ENCODE data around the gene POR.
A peak's percentile ranks its signal among the peaks of the same experiment; 100 is the strongest.

POR gene

GRCh38 chr7:75916685-75917634 lies 2.0 kb downstream of the POR start:
- H3K27me3 Mint-ChIP-seq: no peaks in the 10 kb centered on the region
- H3K9me3 Mint-ChIP-seq: no peaks in the 10 kb centered on the region
- H3K4me3 Mint-ChIP-seq: no peak overlapping the region
- H3K36me3 Mint-ChIP-seq: peaks cover 6% of the 10 kb centered on the region
- H3K4me1 Mint-ChIP-seq: peaks cover 19% of the 10 kb centered on the region
- ATAC-seq (ENCODE audit: low read depth): no peak
- no peak for DNase-seq (ENCODE audit: low spot score in 2 of 2)
- no peak overlapping the region for H3K27ac Mint-ChIP-seq

GRCh38 chr7:75920431-75921161 lies 5.6 kb downstream of the POR start:
- ATAC-seq (ENCODE audit: low read depth) (no peak), DNase-seq (ENCODE audit: low spot score in 2 of 2) (no peak)
- H3K4me1 Mint-ChIP-seq: peaks cover 20% of the 10 kb centered on the region
- no peak overlapping the region for H3K27ac Mint-ChIP-seq
- H3K4me3 Mint-ChIP-seq: no peak overlapping the region
- no peaks in the 10 kb centered on the region for H3K27me3 Mint-ChIP-seq
- no peaks in the 10 kb centered on the region for H3K9me3 Mint-ChIP-seq
- H3K36me3 Mint-ChIP-seq: peaks cover 6% of the 10 kb centered on the region

GRCh38 chr7:75921479-75921878 lies 6.5 kb downstream of the POR start:
- Mint-ChIP-seq H3K4me3 (no peak overlapping the region), H3K4me1 (peaks cover 18% of the 10 kb centered on the region)

GRCh38 chr7:75922966-75923603 lies 8.1 kb downstream of the POR start:
- Mint-ChIP-seq H3K36me3 (peaks cover 8% of the 10 kb centered on the region), H3K27me3 (no peaks in the 10 kb centered on the region), H3K27ac (no peak overlapping the region), H3K9me3 (no peaks in the 10 kb centered on the region), H3K4me1 (peaks cover 18% of the 10 kb centered on the region), H3K4me3 (no peak overlapping the region)
- DNase-seq (ENCODE audit: low spot score in 2 of 2): no peak
- no peak for ATAC-seq (ENCODE audit: low read depth)

More at GRCh38 chr7:75921479-75921878, 6.5 kb downstream of the POR start:
- no peak for DNase-seq (ENCODE audit: low spot score in 2 of 2)
- Mint-ChIP-seq H3K27me3 (no peaks in the 10 kb centered on the region), H3K9me3 (no peaks in the 10 kb centered on the region), H3K36me3 (peaks cover 8% of the 10 kb centered on the region), H3K27ac (no peak overlapping the region)
- no peak for ATAC-seq (ENCODE audit: low read depth)

- H3K27me3 Mint-ChIP-seq: no peaks in the 10 kb centered on the region
- no peak for DNase-seq (ENCODE audit: low spot score in 2 of 2)
- no peak overlapping the region for H3K27ac Mint-ChIP-seq
- H3K4me3 Mint-ChIP-seq: no peak overlapping the region
- H3K36me3 Mint-ChIP-seq: peaks cover 8% of the 10 kb centered on the region
- H3K9me3 Mint-ChIP-seq: no peaks in the 10 kb centered on the region
- no peak for ATAC-seq (ENCODE audit: low read depth)
- peaks cover 20% of the 10 kb centered on the region for H3K4me1 Mint-ChIP-seq
These were observed 9.3 kb downstream of the POR start for GRCh38 chr7:75924256-75924655.

GRCh38 chr7:75924889-75925288 lies 9.9 kb downstream of the POR start:
- no peak overlapping the region for H3K27ac Mint-ChIP-seq
- ATAC-seq (ENCODE audit: low read depth) (no peak), DNase-seq (ENCODE audit: low spot score in 2 of 2) (no peak)
- H3K4me3 Mint-ChIP-seq: no peak overlapping the region
- no peaks in the 10 kb centered on the region for H3K9me3 Mint-ChIP-seq
- peaks cover 20% of the 10 kb centered on the region for H3K4me1 Mint-ChIP-seq
- H3K27me3 Mint-ChIP-seq: no peaks in the 10 kb centered on the region
- H3K36me3 Mint-ChIP-seq: peaks cover 8% of the 10 kb centered on the region

GRCh38 chr7:75925717-75926435 lies 10.9 kb downstream of the POR start:
- no peak overlapping the region for H3K27ac Mint-ChIP-seq
- no peak for ATAC-seq (ENCODE audit: low read depth)
- peaks cover 8% of the 10 kb centered on the region for H3K36me3 Mint-ChIP-seq
- peaks cover 20% of the 10 kb centered on the region for H3K4me1 Mint-ChIP-seq
- DNase-seq (ENCODE audit: low spot score in 2 of 2): no peak
- no peaks in the 10 kb centered on the region for H3K9me3 Mint-ChIP-seq
- no peak overlapping the region for H3K4me3 Mint-ChIP-seq
- H3K27me3 Mint-ChIP-seq: no peaks in the 10 kb centered on the region

- Mint-ChIP-seq H3K27me3 (no peaks in the 10 kb centered on the region), H3K36me3 (peaks cover 8% of the 10 kb centered on the region), H3K4me1 (peaks cover 16% of the 10 kb centered on the region), H3K27ac (peak overlapping the region; percentile 55), H3K4me3 (peak overlapping the region; percentile 28), H3K9me3 (no peaks in the 10 kb centered on the region)
- ATAC-seq (ENCODE audit: low read depth) (peak; percentile 83), DNase-seq (ENCODE audit: low spot score in 2 of 2) (no peak)
These were observed 13.6 kb downstream of the POR start for GRCh38 chr7:75928568-75928914.

- H3K9me3 Mint-ChIP-seq: no peaks in the 10 kb centered on the region
- H3K27ac Mint-ChIP-seq: no peak overlapping the region
- ATAC-seq (ENCODE audit: low read depth) (no peak), DNase-seq (ENCODE audit: low spot score in 2 of 2) (no peak)
- no peak overlapping the region for H3K4me3 Mint-ChIP-seq
- no peaks in the 10 kb centered on the region for H3K27me3 Mint-ChIP-seq
- peaks cover 10% of the 10 kb centered on the region for H3K4me1 Mint-ChIP-seq
- peaks cover 13% of the 10 kb centered on the region for H3K36me3 Mint-ChIP-seq
These were observed 16.7 kb downstream of the POR start for GRCh38 chr7:75931680-75932079.

GRCh38 chr7:75937958-75938786 lies 23.2 kb downstream of the POR start:
- DNase-seq (ENCODE audit: low spot score in 2 of 2) (no peak), ATAC-seq (ENCODE audit: low read depth) (no peak)
- Mint-ChIP-seq H3K9me3 (no peaks in the 10 kb centered on the region), H3K27me3 (no peaks in the 10 kb centered on the region), H3K4me1 (peaks cover 2% of the 10 kb centered on the region), H3K27ac (no peak overlapping the region), H3K4me3 (no peak overlapping the region), H3K36me3 (peaks cover 12% of the 10 kb centered on the region)

GRCh38 chr7:75938921-75939320 lies 24.0 kb downstream of the POR start:
- ATAC-seq (ENCODE audit: low read depth): no peak
- no peaks in the 10 kb centered on the region for H3K9me3 Mint-ChIP-seq
- peaks cover 2% of the 10 kb centered on the region for H3K4me1 Mint-ChIP-seq
- no peak overlapping the region for H3K27ac Mint-ChIP-seq
- peaks cover 9% of the 10 kb centered on the region for H3K36me3 Mint-ChIP-seq
- DNase-seq (ENCODE audit: low spot score in 2 of 2): no peak
- H3K4me3 Mint-ChIP-seq: no peak overlapping the region
- H3K27me3 Mint-ChIP-seq: no peaks in the 10 kb centered on the region

GRCh38 chr7:75943864-75944263 lies 28.9 kb downstream of the POR start:
- no peaks in the 10 kb centered on the region for H3K9me3 Mint-ChIP-seq
- peaks cover 9% of the 10 kb centered on the region for H3K36me3 Mint-ChIP-seq
- DNase-seq (ENCODE audit: low spot score in 2 of 2): no peak
- H3K27ac Mint-ChIP-seq: no peak overlapping the region
- H3K4me1 Mint-ChIP-seq: peaks cover 10% of the 10 kb centered on the region
- ATAC-seq (ENCODE audit: low read depth): no peak
- no peaks in the 10 kb centered on the region for H3K27me3 Mint-ChIP-seq
- H3K4me3 Mint-ChIP-seq: no peak overlapping the region

GRCh38 chr7:75944507-75944906 lies 29.6 kb downstream of the POR start:
- H3K36me3 Mint-ChIP-seq: peaks cover 7% of the 10 kb centered on the region
- no peak overlapping the region for H3K4me3 Mint-ChIP-seq
- H3K4me1 Mint-ChIP-seq: peaks cover 10% of the 10 kb centered on the region
- DNase-seq (ENCODE audit: low spot score in 2 of 2): no peak
- no peak overlapping the region for H3K27ac Mint-ChIP-seq
- no peaks in the 10 kb centered on the region for H3K9me3 Mint-ChIP-seq
- no peak for ATAC-seq (ENCODE audit: low read depth)
- H3K27me3 Mint-ChIP-seq: no peaks in the 10 kb centered on the region

Data from memory B cell (primary cell).